Right cardiac atrium (tissue), 5 donors: ENCODE data around the gene RAC3. TPM values are rescaled to one million over a fixed set of nuclear protein-coding genes. Genes with fewer than 3 reads are reported as not detected.
A peak's percentile ranks its signal among the peaks of the same experiment; 100 is the strongest.

Source experiments
- ATAC-seq, 2 donors: fragments of 200-7000 bp; cut with Tn5 transposase; one replicate each; pipeline versions ENCODE4 v1.8.0 to v1.9.1; 2020; ENCODE audit warnings: moderate library complexity in 2 of 2, mild to moderate bottlenecking in 1 of 2
- DNase-seq, 3 donors: peaks; one replicate each; pipeline ENCODE4 v3.0.0-alpha.2; 2020
- H3K27ac ChIP-seq: one replicate; pipeline ENCODE4 v1.5.1; 2013; ENCODE audit warnings: mild to moderate bottlenecking, low read length, control low read depth, moderate library complexity
- H3K27me3 ChIP-seq: one replicate; pipeline ENCODE4 v1.6.1; 2013; ENCODE audit not compliant: control insufficient read depth, insufficient read depth
- H3K4me1 ChIP-seq: one replicate; pipeline ENCODE4 v1.6.1; 2013; ENCODE audit warnings: low read length; ENCODE audit not compliant: control insufficient read depth, insufficient read depth
- H3K4me3 ChIP-seq: one replicate; pipeline ENCODE4 v1.5.1; 2013; ENCODE audit warnings: low read length, control low read depth
- H3K9me3 ChIP-seq: one replicate; pipeline ENCODE4 v1.6.1; 2013; ENCODE audit warnings: low read length; ENCODE audit not compliant: control insufficient read depth
- WGBS: extraction: QIAGEN DNeasy Blood & Tissue Kit; methylation state at CpG from one replicate; pipeline ENCODE4 v1.1.7; 2013; 5-methylcytosine and 5-hydroxymethylcytosine counted together
- intact Hi-C, 4 donors: fragments of 100-400 bp; cut with DNase I; formaldehyde crosslinking; loops; one replicate each; pipeline versions ENCODE4 v1.11.0 to v1.14.0; 2022 to 2023
- polyA plus RNA-seq: library from polyadenylated mRNA; stranded (reverse); fragments of 200-250 nt; gene quantifications from one replicate; pipeline ENCODE4 v1.2.3, GENCODE V29; 2013
- total RNA-seq, 4 donors: library from RNA; stranded (reverse); fragmentation: NEBNext Ultra II Directional; extraction: Animal tissue kit (Norgen Biotek cat#: 25700); gene quantifications; one replicate each; pipeline ENCODE4 v1.2.1, GENCODE V29; 2021
- donor health status: healthy with polysubstance abuse.
- donor health status: DM: no; HTN: yes; CAD: no.
- donor health status: DM: no; HTN: no; CAD: no.
- donor health status: DM: no; HTN: yes; CAD: no; lungs with severe emphysema.
- donor health status: DM: yes; HTN: yes; CAD: no.

Gene RAC3
- total and polyA plus RNA-seq, 5 donors = 1.0 to 2.4 (median 1.6) TPM

- ATAC-seq (no peak), DNase-seq (no peak)
- WGBS = 84% methylated on average over 24 of the region's 24 CpGs
- Histone ChIP-seq H3K27ac (no peak overlapping the region), H3K9me3 (no peaks in the 10 kb centered on the region), H3K27me3 (no peaks in the 10 kb centered on the region), H3K4me1 (peaks cover 2% of the 10 kb centered on the region), H3K4me3 (no peak overlapping the region)
- intact Hi-C loops = loop anchor here in 1 of 4 donors (5.0 kb wide), 1 partner anchor 53 kb away; the partner anchor contains the start of gene NOTUM
Observed at GRCh38 chr17:82015311-82015971, 16.0 kb upstream of the RAC3 start.

- H3K27ac ChIP-seq = no peak overlapping the region
- intact Hi-C loops = loop anchor here in 1 of 4 donors (5.0 kb wide), 1 partner anchor 54 kb away; the partner anchor contains the start of gene NOTUM
- H3K9me3 ChIP-seq = no peaks in the 10 kb centered on the region
- no peak overlapping the region for H3K4me3 ChIP-seq
- H3K4me1 ChIP-seq = peaks cover 2% of the 10 kb centered on the region
- H3K27me3 ChIP-seq = no peaks in the 10 kb centered on the region
- no peak for DNase-seq
- 90% methylated on average over 28 of the region's 28 CpGs for WGBS
- ATAC-seq = no peak
Observed at GRCh38 chr17:82016061-82016874, 15.2 kb upstream of the RAC3 start.

GRCh38 chr17:82016875-82017459, 14.5 kb upstream of the RAC3 start:
- H3K4me1 ChIP-seq = peaks cover 3% of the 10 kb centered on the region
- 84% methylated on average over 24 of the region's 24 CpGs for WGBS
- H3K27ac ChIP-seq = no peak overlapping the region
- H3K27me3 ChIP-seq = no peaks in the 10 kb centered on the region
- DNase-seq = no peak
- ATAC-seq = no peak
- H3K9me3 ChIP-seq = no peaks in the 10 kb centered on the region
- H3K4me3 ChIP-seq = no peak overlapping the region
- intact Hi-C loops = loop anchor here in 1 of 4 donors (5.0 kb wide), 1 partner anchor 55 kb away; the partner anchor contains the start of gene NOTUM

- intact Hi-C loops = loop anchor here in 1 of 4 donors (5.0 kb wide), 1 partner anchor 55 kb away; the partner anchor contains the start of gene NOTUM
- 83% methylated on average over 13 of the region's 13 CpGs for WGBS
- Histone ChIP-seq H3K9me3 (no peaks in the 10 kb centered on the region), H3K4me3 (no peak overlapping the region), H3K27me3 (no peaks in the 10 kb centered on the region), H3K4me1 (peaks cover 5% of the 10 kb centered on the region), H3K27ac (no peak overlapping the region)
- ATAC-seq (no peak), DNase-seq (no peak)
Observed at GRCh38 chr17:82017612-82018151, 13.8 kb upstream of the RAC3 start.

GRCh38 chr17:82018152-82018988, 13.1 kb upstream of the RAC3 start:
- no peaks in the 10 kb centered on the region for H3K27me3 ChIP-seq
- H3K4me1 ChIP-seq = peaks cover 5% of the 10 kb centered on the region
- DNase-seq (no peak), ATAC-seq (no peak)
- intact Hi-C loops = loop anchor here in 1 of 4 donors (5.0 kb wide), 1 partner anchor 56 kb away; the partner anchor contains the start of gene NOTUM
- no peaks in the 10 kb centered on the region for H3K9me3 ChIP-seq
- WGBS = 75% methylated on average over 19 of the region's 19 CpGs
- no peak overlapping the region for H3K27ac ChIP-seq
- no peak overlapping the region for H3K4me3 ChIP-seq

GRCh38 chr17:82018989-82019689, 12.3 kb upstream of the RAC3 start:
- intact Hi-C loops = loop anchor here in 1 of 4 donors (5.0 kb wide), 1 partner anchor 57 kb away; the partner anchor contains the start of gene NOTUM
- peaks cover 3% of the 10 kb centered on the region for H3K4me1 ChIP-seq
- DNase-seq = no peak
- H3K27me3 ChIP-seq = no peaks in the 10 kb centered on the region
- 86% methylated on average over 33 of the region's 33 CpGs for WGBS
- no peak overlapping the region for H3K27ac ChIP-seq
- ATAC-seq = no peak
- H3K4me3 ChIP-seq = no peak overlapping the region
- no peaks in the 10 kb centered on the region for H3K9me3 ChIP-seq

- intact Hi-C loops = loop anchor here in 3 of 4 donors (5.0 kb wide), 2 partner anchors 58 to 63 kb away; partner anchors contain the start of gene NOTUM (in 2 of the 3)
- WGBS = 62% methylated on average over 34 of the region's 34 CpGs
- ATAC-seq (no peak), DNase-seq (peak in 2 of 3 donors; percentile 63 to 80)
- Histone ChIP-seq H3K27me3 (no peaks in the 10 kb centered on the region), H3K9me3 (no peaks in the 10 kb centered on the region), H3K27ac (no peak overlapping the region), H3K4me3 (no peak overlapping the region), H3K4me1 (peaks cover 3% of the 10 kb centered on the region)
Observed at GRCh38 chr17:82019690-82020571, 11.5 kb upstream of the RAC3 start.

- no peak for DNase-seq
- H3K9me3 ChIP-seq = no peaks in the 10 kb centered on the region
- no peak overlapping the region for H3K4me3 ChIP-seq
- no peaks in the 10 kb centered on the region for H3K27me3 ChIP-seq
- no peak for ATAC-seq
- H3K27ac ChIP-seq = no peak overlapping the region
- peaks cover 3% of the 10 kb centered on the region for H3K4me1 ChIP-seq
- WGBS = 77% methylated on average over 14 of the region's 14 CpGs
- intact Hi-C loops = loop anchor here in 3 of 4 donors (1.0 to 5.0 kb wide), 3 partner anchors 58 to 63 kb away; partner anchors contain the start of gene NOTUM (in 1 of the 3)
Observed at GRCh38 chr17:82020572-82021106, 10.8 kb upstream of the RAC3 start.
